ENCODE results near the gene DGKH. TPM values are rescaled to one million over a fixed set of nuclear protein-coding genes. Genes with fewer than 3 reads are reported as not detected.

Gene DGKH
- total and polyA plus RNA-seq, 2 donors from 2014 or later, result 1.7 to 28.8 TPM

- H3K9me3 ChIP-seq (ENCODE audit: control insufficient read depth in 2 of 3, insufficient read depth in 1 of 3, low read length in 3 of 3), result no peaks in the 10 kb centered on the region
- H3K9ac ChIP-seq (ENCODE audit: low read length in 3 of 3), result no peak overlapping the region
- no peak overlapping the region for H3K27ac ChIP-seq (ENCODE audit: low read depth in 2 of 2, low read length in 2 of 2)
- H3K27me3 ChIP-seq (ENCODE audit: control insufficient read depth, insufficient read depth, low read length), result no peaks in the 10 kb centered on the region
- TF ChIP-seq CTCF (IDR thresholded peaks at IDR 0.05; ENCODE audit: borderline replicate concordance, extremely low read depth, insufficient read depth), result no peak
- intact Hi-C loops (cut with DNase I), result no loop called here
- peaks cover 0 to 11% (median 3%) of the 10 kb centered on the region in 3 donors for H3K36me3 ChIP-seq (ENCODE audit: control insufficient read depth in 2 of 3, insufficient read depth in 3 of 3, low read length in 3 of 3)
- H3K4me1 ChIP-seq (ENCODE audit: control insufficient read depth in 2 of 3, insufficient read depth in 2 of 3, low read depth in 1 of 3, low read length in 3 of 3), result no peaks in the 10 kb centered on the region
- DNase-seq (no peak), FAIRE-seq (no peak)
- no peak overlapping the region for H3K4me3 ChIP-seq (ENCODE audit: low read length in 3 of 3)
These were observed 163.4 kb downstream of the DGKH start for GRCh38 chr13:42211704-42212464.

GRCh38 chr13:42214446-42214845 is 166.0 kb downstream of the DGKH start:
- Histone ChIP-seq H3K27me3 (ENCODE audit: control insufficient read depth, insufficient read depth, low read length) (no peaks in the 10 kb centered on the region), H3K4me3 (ENCODE audit: low read length in 3 of 3) (no peak overlapping the region), H3K9me3 (ENCODE audit: control insufficient read depth in 2 of 3, insufficient read depth in 1 of 3, low read length in 3 of 3) (no peaks in the 10 kb centered on the region), H3K4me1 (ENCODE audit: control insufficient read depth in 2 of 3, insufficient read depth in 2 of 3, low read depth in 1 of 3, low read length in 3 of 3) (no peaks in the 10 kb centered on the region), H3K36me3 (ENCODE audit: control insufficient read depth in 2 of 3, insufficient read depth in 3 of 3, low read length in 3 of 3) (peaks cover 0 to 6% (median 3%) of the 10 kb centered on the region in 3 donors), H3K9ac (ENCODE audit: low read length in 3 of 3) (no peak overlapping the region), H3K27ac (ENCODE audit: low read depth in 2 of 2, low read length in 2 of 2) (no peak overlapping the region)
- no peak for DNase-seq
- no peak for FAIRE-seq
- no peak for TF ChIP-seq CTCF (IDR thresholded peaks at IDR 0.05; ENCODE audit: borderline replicate concordance, extremely low read depth, insufficient read depth)
- intact Hi-C loops (cut with DNase I), result no loop called here

- intact Hi-C loops (cut with DNase I), result no loop called here
- H3K9ac ChIP-seq (ENCODE audit: low read length in 3 of 3), result no peak overlapping the region
- DNase-seq, result peak in 3 of 5 donors; percentile 41 to 77 (median 69)
- no peak overlapping the region for H3K27ac ChIP-seq (ENCODE audit: low read depth in 2 of 2, low read length in 2 of 2)
- H3K27me3 ChIP-seq (ENCODE audit: control insufficient read depth, insufficient read depth, low read length), result no peaks in the 10 kb centered on the region
- H3K9me3 ChIP-seq (ENCODE audit: control insufficient read depth in 2 of 3, insufficient read depth in 1 of 3, low read length in 3 of 3), result no peaks in the 10 kb centered on the region
- peak; percentile 39 for TF ChIP-seq CTCF (IDR thresholded peaks at IDR 0.05; ENCODE audit: borderline replicate concordance, extremely low read depth, insufficient read depth)
- no peaks in the 10 kb centered on the region for H3K4me1 ChIP-seq (ENCODE audit: control insufficient read depth in 2 of 3, insufficient read depth in 2 of 3, low read depth in 1 of 3, low read length in 3 of 3)
- H3K4me3 ChIP-seq (ENCODE audit: low read length in 3 of 3), result no peak overlapping the region
- peaks cover 1 to 4% (median 3%) of the 10 kb centered on the region in 3 donors for H3K36me3 ChIP-seq (ENCODE audit: control insufficient read depth in 2 of 3, insufficient read depth in 3 of 3, low read length in 3 of 3)
- FAIRE-seq, result peak; percentile 15
These were observed 167.4 kb downstream of the DGKH start for GRCh38 chr13:42215578-42216421.
